HEK293 (cell line): ENCODE data around the gene AFDN.
A peak's percentile ranks its signal among the peaks of the same experiment; 100 is the strongest.

ENCODE experiments used
- CTCF ChIA-PET: fragments of 350-600 bp; formaldehyde crosslinking; extraction: SDS; loops from one replicate; lab custom pipeline; 2021; ENCODE audit warnings: antibody characterized with exemption; lab: Yijun Ruan, JAX
- POLR2A ChIA-PET: fragments of 300-600 bp; formaldehyde crosslinking; extraction: SDS; loops from one replicate; lab custom pipeline; 2020; ENCODE audit warnings: antibody characterized with exemption, inconsistent platforms; lab: Yijun Ruan, JAX
- H3K27ac ChIP-seq: fragments of 200-500 bp; sonication (Bioruptor generic); 2 replicates; pipeline ENCODE4 v1.5.1; 2014; ENCODE audit warnings: low read depth, low read length, control low read depth, inconsistent platforms; ENCODE audit errors: extremely low read depth
- H3K36me3 ChIP-seq, 2 experiments: fragments of 200-500 bp in 1 of 2; sonication (Bioruptor generic) in 1 of 2; 1 replicate in 1 of 2; 2 replicates in 1 of 2; pipeline ENCODE4 v1.5.1; 2014 to 2017; ENCODE audit warnings: inconsistent platforms in 2 of 2, low read length in 2 of 2; ENCODE audit not compliant: control insufficient read depth in 2 of 2, insufficient read depth in 1 of 2
- H3K4me1 ChIP-seq: fragments of 200-500 bp; sonication (Bioruptor generic); 2 replicates; pipeline ENCODE4 v1.5.1; 2014; ENCODE audit warnings: mild to moderate bottlenecking, low read length, inconsistent platforms; ENCODE audit not compliant: control insufficient read depth, insufficient read depth
- H3K4me3 ChIP-seq: 2 replicates; pipeline ENCODE4 v1.5.1; 2011; ENCODE audit warnings: low read depth, mild to moderate bottlenecking, control low read depth, low read length, moderate library complexity
- H3K9me3 ChIP-seq: fragments of 200-500 bp; sonication (Bioruptor generic); 2 replicates; pipeline ENCODE4 v1.5.1; 2014; ENCODE audit warnings: low read depth, low read length, inconsistent platforms; ENCODE audit not compliant: control insufficient read depth, insufficient read depth
- GLI4 ChIP-seq: fragments of 450-650 bp; formaldehyde crosslinking; IDR thresholded peaks from 2 replicates; pipeline ENCODE4 v1.5.1; 2016; ENCODE audit warnings: missing biosample characterization, missing genetic modification characterization
- HIC1 ChIP-seq: fragments of 450-650 bp; formaldehyde crosslinking; IDR thresholded peaks from 2 replicates; pipeline ENCODE4 v1.5.1; 2016; ENCODE audit warnings: missing biosample characterization, missing genetic modification characterization
- HOXC10 ChIP-seq: sonication (generic); formaldehyde crosslinking; IDR thresholded peaks from 2 replicates; pipeline ENCODE4 v1.8.1; 2023; ENCODE audit warnings: mild to moderate bottlenecking, missing genetic modification reagents
- REPIN1 ChIP-seq: fragments of 450-650 bp; formaldehyde crosslinking; IDR thresholded peaks from 2 replicates; pipeline ENCODE4 v1.5.1; 2017; ENCODE audit warnings: missing biosample characterization, missing genetic modification characterization, low read depth
- SP7 ChIP-seq: fragments of 450-650 bp; formaldehyde crosslinking; IDR thresholded peaks from 2 replicates; pipeline ENCODE4 v1.5.1; 2016; ENCODE audit warnings: missing biosample characterization, missing genetic modification characterization
- WT1 ChIP-seq: fragments of 450-650 bp; formaldehyde crosslinking; IDR thresholded peaks from 2 replicates; pipeline ENCODE4 v1.5.1; 2016; ENCODE audit warnings: missing biosample characterization, missing genetic modification characterization
- ZBTB17 ChIP-seq: fragments of 450-650 bp; formaldehyde crosslinking; IDR thresholded peaks from 2 replicates; pipeline ENCODE4 v1.5.1; 2016; ENCODE audit warnings: missing biosample characterization, missing genetic modification characterization
- ZFHX2 ChIP-seq: fragments of 450-650 bp; formaldehyde crosslinking; conservative IDR thresholded peaks from 2 replicates; pipeline ENCODE4 v1.5.1; 2016; ENCODE audit warnings: missing biosample characterization, missing genetic modification characterization
- ZNF114 ChIP-seq: fragments of 450-650 bp; formaldehyde crosslinking; IDR thresholded peaks from 2 replicates; pipeline ENCODE4 v1.5.0; 2017; ENCODE audit warnings: missing biosample characterization, missing genetic modification characterization
- ZNF23 ChIP-seq: fragments of 450-650 bp; formaldehyde crosslinking; IDR thresholded peaks from 2 replicates; pipeline ENCODE4 v1.5.1; 2016; ENCODE audit warnings: missing biosample characterization, missing genetic modification characterization, borderline replicate concordance
- ZNF280D ChIP-seq: fragments of 450-650 bp; formaldehyde crosslinking; IDR thresholded peaks from 2 replicates; pipeline ENCODE4 v1.5.1; 2016; ENCODE audit warnings: missing biosample characterization, missing genetic modification characterization
- ZNF514 ChIP-seq: fragments of 450-650 bp; formaldehyde crosslinking; IDR thresholded peaks from 2 replicates; pipeline ENCODE4 v1.5.1; 2016; ENCODE audit warnings: missing biosample characterization, missing genetic modification characterization
- ZNF518A ChIP-seq: fragments of 450-650 bp; formaldehyde crosslinking; conservative IDR thresholded peaks from 2 replicates; pipeline ENCODE4 v1.5.1; 2016; ENCODE audit warnings: low read depth, missing biosample characterization, missing genetic modification characterization
- ZNF544 ChIP-seq: fragments of 450-650 bp; formaldehyde crosslinking; IDR thresholded peaks from 2 replicates; pipeline ENCODE4 v1.5.0; 2017; ENCODE audit warnings: missing biosample characterization, missing genetic modification characterization
- ZNF701 ChIP-seq: fragments of 450-650 bp; formaldehyde crosslinking; IDR thresholded peaks from 2 replicates; pipeline ENCODE4 v1.5.1; 2016; ENCODE audit warnings: missing biosample characterization, missing genetic modification characterization
- ZSCAN16 ChIP-seq: fragments of 450-650 bp; formaldehyde crosslinking; IDR thresholded peaks from 2 replicates; pipeline ENCODE4 v1.5.1; 2016; ENCODE audit warnings: missing biosample characterization, missing genetic modification characterization
- TF ChIP-seq, protein P1 (sequence below): fragments of 450-650 bp; IDR thresholded peaks from 2 replicates; pipeline ENCODE4 v1.5.1; 2018; ENCODE audit warnings: missing biosample characterization, missing genetic modification characterization
- TF ChIP-seq, protein P2 (sequence below): fragments of 450-650 bp; formaldehyde crosslinking; IDR thresholded peaks from 2 replicates; pipeline ENCODE4 v1.5.1; 2017; ENCODE audit warnings: missing biosample characterization, mild to moderate bottlenecking, missing genetic modification characterization, moderate library complexity

The AFDN gene

DNA sequence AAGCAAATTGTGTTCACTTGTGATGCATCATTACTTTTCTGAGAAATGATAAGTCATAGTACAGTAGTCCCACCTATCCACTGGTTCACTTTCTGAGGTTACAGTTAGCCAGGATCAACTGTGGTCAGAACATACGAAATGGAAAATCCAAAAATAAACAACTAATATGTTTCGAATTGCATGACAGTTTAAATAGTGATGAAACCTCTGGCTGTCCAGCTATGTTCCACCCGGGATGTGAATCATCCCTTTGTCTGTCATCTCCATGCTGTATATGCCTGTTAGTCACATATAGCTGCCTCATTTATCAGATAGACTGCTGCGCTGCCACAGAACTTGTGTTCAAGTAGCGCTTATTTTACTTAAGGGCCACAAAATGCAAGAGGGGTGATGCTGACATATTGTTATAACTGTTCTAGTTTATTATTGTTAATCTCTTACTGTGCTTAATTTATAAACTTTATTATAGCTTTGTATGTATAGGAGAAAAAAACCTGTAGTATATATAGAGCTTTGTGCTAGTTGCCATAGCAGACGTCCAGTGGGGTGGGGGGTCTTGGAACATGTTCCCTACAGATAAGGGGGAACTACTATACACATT, 29.2 kb downstream of the AFDN start (continued):
- TF ChIP-seq ZNF280D (tag by site-specific recombination) (no peak), ZSCAN16 (tag by site-specific recombination) (no peak)

DNA sequence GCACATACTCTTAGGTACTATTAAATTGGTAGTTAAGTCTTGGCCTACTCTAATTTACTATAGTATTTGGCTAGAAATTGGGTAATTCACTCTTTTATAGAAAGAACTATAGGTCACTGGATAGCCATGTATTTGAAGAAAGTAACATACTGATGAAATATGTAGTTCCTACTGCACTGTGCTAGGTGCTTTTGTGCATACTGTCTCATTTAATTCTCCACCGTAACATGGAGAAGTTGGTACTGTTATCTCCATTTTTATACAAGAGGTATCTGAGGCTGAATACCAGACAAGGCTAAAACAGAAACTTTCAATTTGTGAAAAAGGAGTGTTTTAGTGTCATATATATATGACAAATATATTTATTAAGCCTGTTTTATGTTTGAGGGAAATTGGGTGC, 29.8 kb downstream of the AFDN start:
- Histone ChIP-seq H3K4me1 (peaks cover 37% of the 10 kb centered on the region), H3K9me3 (no peaks in the 10 kb centered on the region), H3K4me3 (no peak overlapping the region), H3K27ac (no peak overlapping the region), H3K36me3 (no peaks in the 10 kb centered on the region)
- POLR2A ChIA-PET = interaction anchor here (1.3 kb wide), 1 partner anchor 28 kb away, joined by 3 read pairs; no protein-coding TSS in a partner anchor
- CTCF ChIA-PET = interaction anchor here (0.6 to 1.5 kb wide), 4 partner anchors 8 to 283 kb away, joined by 3 to 7 read pairs (median 6); partner anchors contain the start of gene AFDN
- TF ChIP-seq ZNF544 = no peak
- TF ChIP-seq ZNF518A (tag by site-specific recombination) = no peak

DNA sequence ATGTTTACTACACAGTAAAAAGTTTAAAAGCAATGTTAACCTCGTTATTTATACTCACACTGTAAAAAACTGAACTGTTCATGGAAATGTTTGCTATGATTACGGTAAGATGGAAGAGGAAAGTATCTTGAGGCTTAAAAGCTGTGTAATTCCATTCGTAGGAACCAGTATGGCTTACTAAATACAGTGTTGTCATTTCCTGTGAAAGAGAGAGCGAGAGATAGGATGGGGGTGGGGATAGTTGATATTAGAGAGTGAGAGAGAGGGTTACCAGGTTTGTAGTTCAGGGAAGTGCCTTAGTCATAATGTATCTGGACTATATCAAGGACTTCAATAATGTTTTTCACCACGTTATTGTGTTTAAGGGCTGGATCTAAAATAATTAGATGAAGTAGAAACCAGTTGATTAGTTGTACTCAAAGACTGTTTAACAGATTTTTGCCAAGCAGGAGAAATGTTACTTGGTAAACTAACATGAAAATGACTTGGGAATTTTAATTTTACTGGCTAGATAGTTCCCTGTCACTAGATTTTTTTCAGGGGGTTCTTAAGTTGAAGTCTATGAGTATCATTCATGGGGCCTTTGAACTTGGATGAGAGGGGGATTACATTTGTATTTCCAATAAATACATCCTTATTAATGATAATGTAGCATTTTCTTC, 30.4 kb downstream of the AFDN start:
- H3K36me3 ChIP-seq = no peaks in the 10 kb centered on the region
- peaks cover 38% of the 10 kb centered on the region for H3K4me1 ChIP-seq
- ChIA-PET POLR2A (interaction anchor here (1.7 kb wide), 1 partner anchor 27 kb away, joined by 3 read pairs; no protein-coding TSS in a partner anchor), CTCF (interaction anchor here (1.1 to 1.5 kb wide), 2 partner anchors 9 to 14 kb away, joined by 3 to 6 read pairs; no protein-coding TSS in a partner anchor)
- no peaks in the 10 kb centered on the region for H3K9me3 ChIP-seq
- no peak overlapping the region for H3K27ac ChIP-seq
- H3K4me3 ChIP-seq = no peak overlapping the region
- TF ChIP-seq, protein P1, sequence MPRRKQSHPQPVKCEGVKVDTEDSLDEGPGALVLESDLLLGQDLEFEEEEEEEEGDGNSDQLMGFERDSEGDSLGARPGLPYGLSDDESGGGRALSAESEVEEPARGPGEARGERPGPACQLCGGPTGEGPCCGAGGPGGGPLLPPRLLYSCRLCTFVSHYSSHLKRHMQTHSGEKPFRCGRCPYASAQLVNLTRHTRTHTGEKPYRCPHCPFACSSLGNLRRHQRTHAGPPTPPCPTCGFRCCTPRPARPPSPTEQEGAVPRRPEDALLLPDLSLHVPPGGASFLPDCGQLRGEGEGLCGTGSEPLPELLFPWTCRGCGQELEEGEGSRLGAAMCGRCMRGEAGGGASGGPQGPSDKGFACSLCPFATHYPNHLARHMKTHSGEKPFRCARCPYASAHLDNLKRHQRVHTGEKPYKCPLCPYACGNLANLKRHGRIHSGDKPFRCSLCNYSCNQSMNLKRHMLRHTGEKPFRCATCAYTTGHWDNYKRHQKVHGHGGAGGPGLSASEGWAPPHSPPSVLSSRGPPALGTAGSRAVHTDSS = no peak
- TF ChIP-seq ZFHX2 (no peak), WT1 (tag by site-specific recombination) (no peak), ZNF701 (tag by site-specific recombination) (no peak), GLI4 (tag by site-specific recombination) (no peak), ZNF23 (tag by site-specific recombination) (no peak), REPIN1 (tag by site-specific recombination) (no peak), HIC1 (tag by site-specific recombination) (0 out of 2 replicates have a peak, but pooled peaks have one; percentile 13), ZNF114 (tag by site-specific recombination) (no peak), HOXC10 (no peak), ZNF514 (no peak), ZBTB17 (tag by site-specific recombination) (peak; percentile 54; the same call in 1 of the 2 replicates), SP7 (tag by site-specific recombination) (peak; percentile 48; the same call in 1 of the 2 replicates)
- TF ChIP-seq, protein P2, sequence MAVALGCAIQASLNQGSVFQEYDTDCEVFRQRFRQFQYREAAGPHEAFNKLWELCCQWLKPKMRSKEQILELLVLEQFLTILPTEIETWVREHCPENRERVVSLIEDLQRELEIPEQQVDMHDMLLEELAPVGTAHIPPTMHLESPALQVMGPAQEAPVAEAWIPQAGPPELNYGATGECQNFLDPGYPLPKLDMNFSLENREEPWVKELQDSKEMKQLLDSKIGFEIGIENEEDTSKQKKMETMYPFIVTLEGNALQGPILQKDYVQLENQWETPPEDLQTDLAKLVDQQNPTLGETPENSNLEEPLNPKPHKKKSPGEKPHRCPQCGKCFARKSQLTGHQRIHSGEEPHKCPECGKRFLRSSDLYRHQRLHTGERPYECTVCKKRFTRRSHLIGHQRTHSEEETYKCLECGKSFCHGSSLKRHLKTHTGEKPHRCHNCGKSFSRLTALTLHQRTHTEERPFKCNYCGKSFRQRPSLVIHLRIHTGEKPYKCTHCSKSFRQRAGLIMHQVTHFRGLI (tag by site-specific recombination) = no peak
